GM18519 (cell line): Measurements from ENCODE around the gene NELL1.
"Not testable (repeated sequence)": the region's sequence is repeated elsewhere in the genome, so short reads cannot be mapped to it uniquely, and the experiment has no call there.

Experiments used
- ATAC-seq: cut with Tn5 transposase; IDR thresholded peaks from one replicate; pipeline ENCODE4 v1.9.1; 2021; ENCODE audit warnings: mild to moderate bottlenecking, moderate library complexity; ENCODE audit not compliant: unreplicated experiment, low FRiP score

Gene NELL1

GRCh38 chr11:21072558-21072957, 403.2 kb downstream of the NELL1 start:
- no peak for ATAC-seq

GRCh38 chr11:21082853-21083252, 413.5 kb downstream of the NELL1 start:
- no peak for ATAC-seq

GRCh38 chr11:21088930-21089329, 419.5 kb downstream of the NELL1 start:
- ATAC-seq: no peak

DNA sequence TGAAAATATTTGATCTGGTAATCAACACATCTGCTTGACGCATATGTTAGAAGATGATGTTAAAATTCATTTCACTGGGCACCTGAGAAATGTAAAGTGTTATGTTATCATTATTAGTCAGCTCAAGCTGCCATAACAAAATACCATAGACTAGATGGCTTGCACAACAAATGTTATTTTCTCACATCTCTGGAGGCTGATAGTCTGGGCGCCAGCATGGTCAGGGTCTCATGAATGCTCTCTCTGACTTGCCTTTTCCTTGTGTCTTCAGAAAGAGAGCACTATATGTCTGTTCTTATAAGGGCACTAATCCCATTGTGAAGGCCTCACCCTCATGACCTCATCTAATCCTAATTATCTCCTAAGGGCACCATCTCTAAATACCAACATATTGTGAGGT, 435.3 kb downstream of the NELL1 start:
- ATAC-seq: no peak

GRCh38 chr11:21105196-21105917, 436.0 kb downstream of the NELL1 start:
- no peak for ATAC-seq

- no peak for ATAC-seq
Observed at GRCh38 chr11:21109341-21109740, 440.0 kb downstream of the NELL1 start.

- no peak for ATAC-seq
Observed at GRCh38 chr11:21110415-21110814, 441.0 kb downstream of the NELL1 start.

DNA sequence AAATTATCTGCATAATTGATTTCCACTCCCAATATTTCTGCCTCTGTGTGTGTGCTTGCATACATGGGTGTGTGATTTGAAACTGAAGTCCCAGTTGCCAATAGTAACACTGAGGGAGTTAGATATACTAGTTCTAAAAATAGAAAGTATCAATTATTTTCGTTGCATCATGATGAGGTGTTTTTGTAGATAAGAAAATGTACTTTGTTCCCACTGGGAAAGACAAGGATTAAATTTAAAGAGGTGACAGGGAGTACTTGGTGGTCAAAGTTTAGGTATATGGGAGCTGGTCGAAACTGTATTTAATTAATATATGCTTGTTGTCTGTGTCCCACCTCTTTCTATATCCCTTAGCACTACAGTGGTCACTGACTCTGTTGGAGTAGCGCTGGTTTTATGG, 444.5 kb downstream of the NELL1 start:
- no peak for ATAC-seq

DNA sequence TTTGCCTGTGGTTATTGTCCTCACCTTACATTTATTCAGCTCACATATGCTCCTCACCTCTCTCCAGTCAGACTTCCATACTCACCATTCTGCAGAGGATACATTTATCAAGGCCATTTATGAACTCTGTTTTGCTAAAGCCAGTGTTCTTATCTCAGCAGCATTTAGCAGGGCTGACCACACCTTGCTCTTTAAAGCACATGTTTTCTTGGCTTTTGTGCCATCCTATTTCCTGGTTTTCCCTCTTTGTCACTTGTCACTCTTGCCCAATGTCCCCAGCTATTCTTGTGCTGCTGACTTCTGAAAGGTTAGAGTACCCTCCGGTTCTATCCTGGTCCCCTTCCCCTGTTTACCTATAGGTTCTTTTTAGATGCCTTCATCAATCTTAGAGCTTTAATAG, 446.6 kb downstream of the NELL1 start:
- ATAC-seq: no peak

DNA sequence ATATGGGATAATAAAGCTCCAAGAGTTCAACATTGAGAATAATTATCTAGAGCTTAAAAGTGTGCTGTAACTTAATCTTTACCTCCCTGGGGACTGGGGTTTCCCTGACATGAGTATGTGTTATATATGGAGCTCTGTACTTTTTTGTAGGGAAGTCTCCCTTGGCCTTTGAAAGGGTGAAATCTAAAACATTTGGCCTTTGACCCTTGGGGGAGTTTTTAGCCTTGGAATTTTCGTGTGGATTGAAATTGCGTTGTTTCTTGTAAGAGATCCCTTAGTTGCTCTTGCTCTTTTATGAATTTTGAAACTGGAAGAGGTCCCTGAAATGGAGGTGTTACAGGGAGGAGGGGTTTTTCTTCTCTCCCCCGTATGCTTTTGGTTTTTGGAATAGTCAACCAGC, 450.0 kb downstream of the NELL1 start:
- ATAC-seq: no peak

DNA sequence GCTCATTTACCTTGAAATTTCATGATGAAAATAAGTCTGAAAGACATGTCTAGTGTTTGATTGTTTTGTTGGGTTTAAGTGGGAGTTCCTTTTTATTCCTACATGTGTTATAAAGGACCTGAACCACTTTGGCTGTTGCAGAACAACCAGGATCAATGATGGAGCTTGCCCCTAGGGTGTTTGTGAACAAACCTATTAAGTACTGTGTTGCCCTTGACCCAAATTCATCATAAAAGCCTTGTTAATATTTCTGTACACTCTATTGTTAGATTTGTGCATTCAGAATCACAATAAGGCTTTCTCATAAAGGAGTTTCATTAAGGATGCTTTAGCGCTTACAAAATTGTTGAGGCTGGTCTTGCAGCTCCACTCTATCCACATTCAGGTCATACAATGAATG, 452.6 kb downstream of the NELL1 start:
- ATAC-seq: no peak

DNA sequence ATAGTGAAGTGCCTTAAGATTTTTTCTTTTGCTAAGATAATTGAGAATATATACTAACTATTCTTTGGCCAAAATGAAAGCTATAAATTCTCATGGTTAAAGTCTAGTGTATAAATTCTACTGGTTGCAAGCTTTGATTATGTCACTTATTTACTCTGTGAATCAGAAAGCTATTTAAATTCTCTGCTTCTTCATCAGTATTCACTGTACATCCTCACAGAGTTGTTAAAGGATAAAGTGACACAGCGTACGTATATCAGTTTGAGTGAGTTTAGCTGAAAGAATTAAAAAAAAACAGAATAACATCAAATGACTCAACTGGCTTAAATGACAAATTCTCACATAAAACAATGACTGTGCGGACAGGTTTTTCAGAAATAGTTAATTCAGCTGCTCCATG, 453.1 kb downstream of the NELL1 start:
- no peak for ATAC-seq

GRCh38 chr11:21132146-21132720, 462.8 kb downstream of the NELL1 start:
- no peak for ATAC-seq

GRCh38 chr11:21133244-21133643, 463.9 kb downstream of the NELL1 start:
- no peak for ATAC-seq

DNA sequence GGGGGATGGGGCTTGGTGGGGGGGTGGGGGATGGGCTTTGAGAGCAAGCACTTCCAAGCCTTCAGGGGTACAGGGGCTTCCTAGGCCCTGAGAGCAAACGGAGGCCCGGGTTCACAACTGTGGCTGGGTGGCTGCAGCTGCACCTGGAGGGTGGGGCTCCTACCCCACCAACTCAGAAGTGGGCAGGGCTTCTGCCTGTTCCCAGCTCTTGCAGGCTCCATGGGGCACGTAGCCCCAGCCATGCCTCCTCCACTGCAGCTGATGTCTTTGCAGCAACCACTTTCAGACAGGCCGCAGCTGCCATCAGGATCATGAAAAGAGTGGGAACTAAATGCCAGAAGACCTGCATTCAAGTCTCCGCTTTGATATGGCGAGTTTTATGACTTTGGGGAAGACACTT, 464.3 kb downstream of the NELL1 start:
- no peak for ATAC-seq

DNA sequence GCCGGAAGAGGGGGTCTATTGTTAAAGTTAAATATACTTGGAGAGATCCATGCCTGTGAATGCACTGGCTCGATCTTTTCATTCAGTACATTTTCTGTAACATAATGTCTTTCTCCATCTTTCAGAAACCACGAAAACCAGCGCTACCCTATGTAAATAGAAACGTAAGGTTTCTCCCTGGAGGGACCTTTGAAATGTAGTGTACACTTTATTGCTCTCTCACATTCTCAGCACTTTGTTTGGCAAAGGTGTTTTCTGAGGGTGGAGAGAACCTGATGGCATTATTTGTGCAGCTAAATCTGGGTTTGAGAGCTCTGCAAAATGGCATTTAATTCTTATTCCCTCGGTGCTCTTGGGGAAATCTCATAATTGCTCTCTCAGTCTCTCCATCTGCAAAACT, 468.4 kb downstream of the NELL1 start:
- no peak for ATAC-seq

DNA sequence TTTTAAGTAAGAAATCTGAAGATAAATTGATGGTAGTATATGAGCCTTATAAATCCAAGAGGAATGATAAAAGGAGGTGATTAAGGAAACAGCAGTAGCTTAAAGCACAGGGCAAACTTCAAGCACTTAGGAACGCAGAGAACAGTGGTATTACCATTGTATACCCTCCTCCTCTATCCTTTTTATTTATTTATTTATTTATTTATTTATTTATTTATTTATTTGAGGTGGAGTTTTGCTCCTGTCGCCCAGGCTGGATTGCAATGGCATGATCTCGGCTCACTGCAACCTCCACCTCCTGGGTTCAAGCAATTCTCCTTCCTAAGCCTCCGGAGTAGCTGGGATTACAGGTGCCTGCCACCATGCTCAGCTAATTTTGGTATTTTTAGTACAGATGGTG, 472.2 kb downstream of the NELL1 start:
- not testable (repeated sequence) for ATAC-seq

- no peak for ATAC-seq
Observed at GRCh38 chr11:21142007-21142406, 472.6 kb downstream of the NELL1 start.

DNA sequence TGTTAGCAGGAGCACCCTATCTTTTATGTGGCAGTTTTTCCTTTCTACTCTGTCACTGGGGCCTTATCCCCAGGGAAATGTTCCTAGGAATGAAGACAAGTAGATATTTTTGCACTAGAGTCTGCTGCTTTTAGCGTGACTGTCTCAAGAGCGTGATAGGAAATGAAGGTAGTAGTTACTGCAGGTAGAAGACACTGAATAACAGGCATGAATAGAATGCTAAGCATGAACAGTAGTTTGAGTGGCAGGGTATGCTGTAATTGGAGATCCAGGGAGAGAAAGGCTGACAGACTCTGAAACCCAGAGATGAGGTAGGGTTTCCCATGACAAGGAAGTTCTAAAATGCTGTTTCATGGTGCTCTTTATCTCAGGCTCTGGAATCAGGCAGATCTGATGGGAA, 475.1 kb downstream of the NELL1 start:
- no peak for ATAC-seq

GRCh38 chr11:21148376-21148775, 479.0 kb downstream of the NELL1 start:
- ATAC-seq: no peak

DNA sequence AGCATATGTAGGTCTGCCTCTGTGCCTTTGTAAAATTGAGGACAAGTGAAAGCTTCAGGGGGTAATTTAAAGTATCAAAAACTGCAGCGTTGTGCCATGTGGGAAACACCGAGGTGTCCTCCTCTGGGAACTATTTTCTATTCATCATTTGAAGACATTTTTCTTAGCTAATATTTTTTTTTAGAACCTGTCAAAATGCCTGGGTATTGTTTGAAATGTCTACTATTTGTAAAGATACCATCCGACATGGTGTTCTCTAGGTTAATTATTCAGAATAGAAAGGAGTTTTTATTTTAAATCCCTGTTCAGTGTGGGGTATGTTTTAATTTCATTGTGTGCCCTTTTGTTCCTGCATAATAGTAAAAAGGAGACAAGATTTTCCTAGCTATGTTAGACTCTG, 490.8 kb downstream of the NELL1 start:
- no peak for ATAC-seq

DNA sequence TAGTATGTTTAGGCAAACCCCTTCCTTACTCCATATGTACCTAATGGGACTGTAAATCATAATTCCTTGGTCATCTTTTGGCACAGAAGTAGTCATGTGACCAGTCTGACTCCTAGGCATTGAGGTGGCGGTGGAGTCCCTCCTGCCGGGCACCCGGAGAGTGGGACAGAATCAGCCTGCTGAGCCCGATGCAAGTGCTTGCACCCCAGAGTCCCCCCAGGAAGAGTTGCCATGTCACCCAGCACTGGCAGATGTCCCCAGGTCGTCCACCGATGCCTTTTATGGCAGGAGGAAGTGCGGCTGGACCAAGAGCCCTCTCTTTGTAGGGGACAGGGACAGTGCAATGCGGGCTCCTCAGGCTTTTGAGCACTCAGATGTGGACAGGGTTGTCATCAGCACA, 500.3 kb downstream of the NELL1 start:
- ATAC-seq: no peak

DNA sequence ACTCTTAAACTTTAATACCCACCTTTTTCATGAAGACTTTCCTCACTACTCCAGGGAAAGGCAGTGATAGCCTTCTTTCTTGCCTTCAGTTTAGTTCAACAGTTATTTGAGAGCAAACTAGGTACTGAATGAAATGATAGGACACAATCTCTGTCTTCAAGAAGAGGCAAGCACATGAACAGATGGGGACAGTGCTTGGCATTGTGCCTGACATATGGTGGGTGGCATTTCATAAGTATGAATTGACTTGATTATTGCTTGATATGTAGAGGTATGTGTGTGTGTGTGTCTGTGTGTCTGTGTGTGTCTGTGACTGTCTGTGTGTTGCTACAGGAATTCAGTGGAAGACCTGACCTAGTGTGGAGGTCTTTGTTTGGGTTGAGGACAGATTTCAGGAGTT, 504.1 kb downstream of the NELL1 start:
- no peak for ATAC-seq
